ENCODE data around the gene MOK.
A peak's percentile ranks its signal among the peaks of the same experiment; 100 is the strongest.

The MOK gene

GRCh38 chr14:102321456-102322422 is 16.8 kb upstream of the MOK start:
- Histone ChIP-seq H3K27me3 (ENCODE audit: control insufficient read depth, insufficient read depth, low read length) (no peaks in the 10 kb centered on the region), H3K4me3 (ENCODE audit: low read depth, low read length) (no peak overlapping the region), H3K36me3 (ENCODE audit: control insufficient read depth, insufficient read depth, low read length) (peaks cover 10% of the 10 kb centered on the region; the same call in 1 of the 2 replicates), H3K27ac (ENCODE audit: low read depth, low read length) (no peak overlapping the region), H3K9me3 (ENCODE audit: control insufficient read depth, insufficient read depth, low read depth, low read length) (no peaks in the 10 kb centered on the region), H3K9ac (ENCODE audit: low read length) (no peak overlapping the region), H3K4me1 (ENCODE audit: control insufficient read depth, insufficient read depth, low read length) (peaks cover 19% of the 10 kb centered on the region)

DNA sequence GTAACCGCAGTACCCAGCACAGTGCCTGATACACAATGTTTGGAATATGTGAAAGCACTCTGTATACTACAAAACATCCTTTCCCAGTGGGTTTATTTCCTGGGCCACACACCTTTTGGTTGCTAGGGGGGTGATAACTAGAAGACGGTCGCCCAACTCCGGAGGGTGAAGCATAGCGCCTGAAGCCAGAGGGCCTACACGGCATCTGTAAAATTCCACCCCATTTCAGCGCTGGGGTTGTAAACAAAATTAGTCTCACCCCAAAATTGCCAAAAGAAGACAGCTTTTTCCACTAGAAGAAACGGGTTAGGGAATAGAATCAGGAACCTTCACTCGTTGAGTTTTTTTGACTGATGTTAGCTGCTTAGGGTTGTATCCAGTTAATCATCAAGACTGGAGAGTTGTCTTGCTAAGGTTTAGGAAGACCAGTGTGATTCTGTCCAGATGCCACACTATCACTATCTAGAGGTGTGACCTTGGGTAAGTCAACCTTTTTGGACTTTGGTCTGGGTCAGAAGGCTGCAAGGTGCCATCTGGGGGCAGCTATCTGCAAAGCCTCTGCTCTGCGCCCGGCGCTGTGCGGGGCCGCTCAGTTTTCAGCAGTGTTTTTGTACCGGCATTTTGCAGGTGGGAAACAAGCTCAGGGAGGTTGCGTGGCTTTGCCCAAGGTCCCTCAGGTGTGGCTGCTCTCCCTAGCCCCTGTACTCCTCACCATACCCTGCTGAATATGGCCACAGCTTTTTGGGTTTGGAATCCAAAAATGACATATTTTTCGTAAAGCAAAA is 15.9 kb upstream of the MOK start:
- H3K4me3 ChIP-seq (ENCODE audit: low read depth, low read length) = peak overlapping the region; percentile 73
- H3K9ac ChIP-seq (ENCODE audit: low read length) = peak overlapping the region; percentile 85
- H3K36me3 ChIP-seq (ENCODE audit: control insufficient read depth, insufficient read depth, low read length) = peaks cover 10% of the 10 kb centered on the region; the same call in 1 of the 2 replicates
- H3K27me3 ChIP-seq (ENCODE audit: control insufficient read depth, insufficient read depth, low read length) = no peaks in the 10 kb centered on the region
- no peaks in the 10 kb centered on the region for H3K9me3 ChIP-seq (ENCODE audit: control insufficient read depth, insufficient read depth, low read depth, low read length)
- no peak overlapping the region for H3K27ac ChIP-seq (ENCODE audit: low read depth, low read length)
- peaks cover 26% of the 10 kb centered on the region for H3K4me1 ChIP-seq (ENCODE audit: control insufficient read depth, insufficient read depth, low read length)

- Histone ChIP-seq H3K4me1 (ENCODE audit: control insufficient read depth, insufficient read depth, low read length) (peaks cover 28% of the 10 kb centered on the region), H3K36me3 (ENCODE audit: control insufficient read depth, insufficient read depth, low read length) (peaks cover 8% of the 10 kb centered on the region; the same call in 1 of the 2 replicates), H3K4me3 (ENCODE audit: low read depth, low read length) (peak overlapping the region; percentile 73), H3K9ac (ENCODE audit: low read length) (peak overlapping the region; percentile 85), H3K9me3 (ENCODE audit: control insufficient read depth, insufficient read depth, low read depth, low read length) (no peaks in the 10 kb centered on the region), H3K27me3 (ENCODE audit: control insufficient read depth, insufficient read depth, low read length) (peaks cover under 1% of the 10 kb centered on the region; the same call in 1 of the 2 replicates), H3K27ac (ENCODE audit: low read depth, low read length) (no peak overlapping the region)
Observed at GRCh38 chr14:102320033-102320660, 15.2 kb upstream of the MOK start.

GRCh38 chr14:102319351-102320032 is 14.5 kb upstream of the MOK start, which contains the start of gene ZNF839:
ZNF839 (plus strand) TSS chr14:102319746; CDS start chr14:102319766, 20 bp downstream.
- Histone ChIP-seq H3K9ac (ENCODE audit: low read length) (peak within 1 kb of the TSS; percentile 85), H3K4me1 (ENCODE audit: control insufficient read depth, insufficient read depth, low read length) (peaks cover 31% of the 10 kb centered on the region), H3K9me3 (ENCODE audit: control insufficient read depth, insufficient read depth, low read depth, low read length) (no peaks in the 10 kb centered on the region), H3K4me3 (ENCODE audit: low read depth, low read length) (peak within 1 kb of the TSS; percentile 73), H3K27me3 (ENCODE audit: control insufficient read depth, insufficient read depth, low read length) (peaks cover 4% of the 10 kb centered on the region; the same call in 1 of the 2 replicates), H3K27ac (ENCODE audit: low read depth, low read length) (peak within 1 kb of the TSS; percentile 11; the same call in 1 of the 2 replicates), H3K36me3 (ENCODE audit: control insufficient read depth, insufficient read depth, low read length) (peaks cover 8% of the 10 kb centered on the region; the same call in 1 of the 2 replicates)

DNA sequence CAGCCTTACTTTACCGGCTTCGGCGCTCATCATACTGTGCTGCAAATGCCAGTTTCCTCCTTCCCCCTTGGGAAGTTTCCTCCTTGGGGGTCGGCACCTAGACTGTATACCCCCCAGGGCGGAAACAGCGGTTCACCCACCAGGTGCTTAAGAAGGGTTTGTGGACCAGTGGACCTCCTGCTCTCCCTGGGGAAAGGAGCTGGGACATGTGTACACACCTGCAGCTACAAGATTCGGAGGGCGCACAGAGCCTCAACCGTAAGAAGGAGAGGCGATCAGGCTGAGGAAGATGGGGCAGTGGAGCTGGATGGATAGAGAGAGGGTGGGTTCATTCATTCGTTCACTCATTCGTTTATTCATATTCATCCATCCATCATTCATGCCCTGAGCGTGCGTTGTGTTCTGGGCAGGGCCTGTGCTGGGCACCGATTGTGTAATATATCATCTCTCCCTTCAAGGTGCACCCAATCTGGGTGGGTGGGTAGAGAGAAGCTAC is 13.9 kb upstream of the MOK start:
- peaks cover 4% of the 10 kb centered on the region; the same call in 1 of the 2 replicates for H3K27me3 ChIP-seq (ENCODE audit: control insufficient read depth, insufficient read depth, low read length)
- peak overlapping the region; percentile 73 for H3K4me3 ChIP-seq (ENCODE audit: low read depth, low read length)
- no peaks in the 10 kb centered on the region for H3K9me3 ChIP-seq (ENCODE audit: control insufficient read depth, insufficient read depth, low read depth, low read length)
- H3K27ac ChIP-seq (ENCODE audit: low read depth, low read length) = no peak overlapping the region
- peaks cover 33% of the 10 kb centered on the region for H3K4me1 ChIP-seq (ENCODE audit: control insufficient read depth, insufficient read depth, low read length)
- peaks cover 8% of the 10 kb centered on the region; the same call in 1 of the 2 replicates for H3K36me3 ChIP-seq (ENCODE audit: control insufficient read depth, insufficient read depth, low read length)
- peak overlapping the region; percentile 85 for H3K9ac ChIP-seq (ENCODE audit: low read length)

- H3K27ac ChIP-seq (ENCODE audit: low read depth, low read length) = peak overlapping the region; percentile 66
Observed at GRCh38 chr14:102317564-102318248, 12.7 kb upstream of the MOK start.

DNA sequence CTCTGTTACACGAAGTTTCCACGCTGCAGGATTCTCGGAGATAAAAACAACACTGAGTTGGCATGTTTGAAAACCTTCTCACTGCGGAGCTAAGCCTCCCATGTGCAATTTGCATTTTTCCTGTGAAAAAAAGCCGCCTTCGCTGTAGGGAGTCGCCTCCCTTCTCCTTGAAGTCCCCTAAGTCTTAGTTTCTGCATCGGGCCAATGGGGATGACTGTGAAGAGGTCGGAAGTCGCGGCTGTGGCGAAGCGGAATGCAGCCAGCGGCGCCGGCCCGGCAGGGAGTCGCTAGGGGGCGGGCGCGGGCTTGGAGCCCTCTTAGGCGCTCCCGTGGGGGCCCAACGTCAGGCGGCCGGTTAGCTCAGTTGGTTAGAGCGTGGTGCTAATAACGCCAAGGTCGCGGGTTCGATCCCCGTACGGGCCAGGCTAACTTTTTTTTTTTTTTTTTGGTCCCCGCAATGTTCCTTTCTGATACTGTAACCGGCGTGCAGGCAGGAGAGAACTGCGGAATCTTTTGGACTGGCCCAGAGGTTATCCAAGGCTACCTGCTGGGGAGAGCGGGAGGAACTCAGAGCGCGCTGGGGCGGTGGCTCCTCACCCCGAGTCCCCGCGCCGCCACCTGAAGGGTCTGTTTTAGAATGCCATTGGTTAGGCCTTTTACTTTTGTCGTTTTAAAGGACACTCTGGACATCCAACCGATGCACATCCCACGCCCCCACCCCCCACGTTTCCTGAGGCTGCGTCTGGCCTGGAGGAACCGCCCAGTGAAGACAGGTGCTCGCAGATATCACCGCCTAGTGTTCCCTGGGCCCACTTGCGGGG is 12.0 kb upstream of the MOK start:
- peak overlapping the region; percentile 66 for H3K27ac ChIP-seq (ENCODE audit: low read depth, low read length)
- H3K36me3 ChIP-seq (ENCODE audit: control insufficient read depth, insufficient read depth, low read length) = 0 out of 2 replicates have a peak, but pooled peaks cover under 1% of the 10 kb centered on the region
- H3K4me1 ChIP-seq (ENCODE audit: control insufficient read depth, insufficient read depth, low read length) = peaks cover 37% of the 10 kb centered on the region
- peaks cover 4% of the 10 kb centered on the region; the same call in 1 of the 2 replicates for H3K27me3 ChIP-seq (ENCODE audit: control insufficient read depth, insufficient read depth, low read length)
- peak overlapping the region; percentile 74 for H3K4me3 ChIP-seq (ENCODE audit: low read depth, low read length)
- peak overlapping the region; percentile 78 for H3K9ac ChIP-seq (ENCODE audit: low read length)
- no peaks in the 10 kb centered on the region for H3K9me3 ChIP-seq (ENCODE audit: control insufficient read depth, insufficient read depth, low read depth, low read length)

More at GRCh38 chr14:102317564-102318248, 12.7 kb upstream of the MOK start:
- Histone ChIP-seq H3K27me3 (ENCODE audit: control insufficient read depth, insufficient read depth, low read length) (peaks cover 4% of the 10 kb centered on the region; the same call in 1 of the 2 replicates), H3K9ac (ENCODE audit: low read length) (peak overlapping the region; percentile 78), H3K4me3 (ENCODE audit: low read depth, low read length) (peak overlapping the region; percentile 74), H3K9me3 (ENCODE audit: control insufficient read depth, insufficient read depth, low read depth, low read length) (no peaks in the 10 kb centered on the region), H3K36me3 (ENCODE audit: control insufficient read depth, insufficient read depth, low read length) (peaks cover 8% of the 10 kb centered on the region; the same call in 1 of the 2 replicates), H3K4me1 (ENCODE audit: control insufficient read depth, insufficient read depth, low read length) (peaks cover 37% of the 10 kb centered on the region)

- H3K9me3 ChIP-seq (ENCODE audit: control insufficient read depth, insufficient read depth, low read depth, low read length) = no peaks in the 10 kb centered on the region
- peaks cover 4% of the 10 kb centered on the region; the same call in 1 of the 2 replicates for H3K27me3 ChIP-seq (ENCODE audit: control insufficient read depth, insufficient read depth, low read length)
- peak overlapping the region; percentile 21; the same call in 1 of the 2 replicates for H3K27ac ChIP-seq (ENCODE audit: low read depth, low read length)
- peak overlapping the region; percentile 47 for H3K9ac ChIP-seq (ENCODE audit: low read length)
- H3K36me3 ChIP-seq (ENCODE audit: control insufficient read depth, insufficient read depth, low read length) = no peaks in the 10 kb centered on the region
- peak overlapping the region; percentile 72 for H3K4me3 ChIP-seq (ENCODE audit: low read depth, low read length)
- peaks cover 37% of the 10 kb centered on the region for H3K4me1 ChIP-seq (ENCODE audit: control insufficient read depth, insufficient read depth, low read length)
Observed at GRCh38 chr14:102316338-102316742, 11.4 kb upstream of the MOK start.

DNA sequence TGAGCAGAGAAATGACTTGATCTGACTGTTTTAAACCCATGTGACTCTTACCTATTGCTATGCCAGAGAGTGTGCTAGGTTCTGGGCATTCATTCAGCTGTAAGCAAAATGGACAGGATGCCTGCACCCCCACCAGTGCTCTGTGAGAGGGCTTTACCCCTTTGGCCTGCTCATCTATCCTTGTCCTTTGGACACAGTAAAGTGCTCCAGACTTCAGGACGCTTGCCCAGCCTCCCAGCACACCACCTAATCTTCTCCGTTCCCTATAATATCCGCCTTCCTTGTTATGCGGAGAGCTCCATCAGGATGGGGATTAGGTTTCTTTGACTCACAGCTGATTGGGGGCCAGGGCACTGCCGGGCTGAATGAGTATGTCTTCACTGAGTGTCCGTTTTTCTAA is 10.2 kb upstream of the MOK start:
- H3K9ac ChIP-seq (ENCODE audit: low read length) = no peak overlapping the region
- H3K27me3 ChIP-seq (ENCODE audit: control insufficient read depth, insufficient read depth, low read length) = peaks cover 4% of the 10 kb centered on the region; the same call in 1 of the 2 replicates
- H3K27ac ChIP-seq (ENCODE audit: low read depth, low read length) = no peak overlapping the region
- peak overlapping the region; percentile 63; the same call in 1 of the 2 replicates for H3K4me3 ChIP-seq (ENCODE audit: low read depth, low read length)
- H3K36me3 ChIP-seq (ENCODE audit: control insufficient read depth, insufficient read depth, low read length) = no peaks in the 10 kb centered on the region
- H3K4me1 ChIP-seq (ENCODE audit: control insufficient read depth, insufficient read depth, low read length) = peaks cover 32% of the 10 kb centered on the region
- H3K9me3 ChIP-seq (ENCODE audit: control insufficient read depth, insufficient read depth, low read depth, low read length) = no peaks in the 10 kb centered on the region
